Measurements from ENCODE around the gene SNRNP25. TPM values are rescaled to one million over a fixed set of nuclear protein-coding genes. Genes with fewer than 3 reads are reported as not detected.

SNRNP25 gene
- total RNA-seq, 1 donor from 2014 or later: 20.7 TPM

GRCh38 chr16:62283-62967 lies 8.8 kb downstream of the SNRNP25 start:
- DNase-seq (ENCODE audit: extremely low read depth, low read depth, low spot score): no peak

DNA sequence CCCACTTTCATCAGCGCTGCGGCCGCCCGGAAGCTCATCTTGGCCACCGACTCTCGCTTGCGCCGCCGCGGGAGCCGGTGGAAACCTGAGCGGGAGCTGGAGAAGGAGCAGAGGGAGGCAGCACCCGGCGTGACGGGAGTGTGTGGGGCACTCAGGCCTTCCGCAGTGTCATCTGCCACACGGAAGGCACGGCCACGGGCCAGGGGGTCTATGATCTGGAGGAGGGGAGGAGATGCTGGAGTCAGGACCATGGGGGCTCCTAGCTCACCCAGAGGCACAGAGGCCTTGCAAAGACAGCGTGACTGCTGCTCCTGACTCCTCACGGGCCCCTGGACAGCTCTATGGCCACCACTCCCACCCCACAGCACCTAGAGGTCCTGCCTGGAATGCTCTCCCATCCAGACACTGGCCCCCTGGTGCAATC lies 9.4 kb downstream of the SNRNP25 start:
- no peak for DNase-seq (ENCODE audit: extremely low read depth, low read depth, low spot score)

GRCh38 chr16:63466-63865 lies 9.8 kb downstream of the SNRNP25 start:
- DNase-seq (ENCODE audit: extremely low read depth, low read depth, low spot score): no peak

- DNase-seq (ENCODE audit: extremely low read depth, low read depth, low spot score): no peak
Measured at GRCh38 chr16:63998-64913, 10.6 kb downstream of the SNRNP25 start.

GRCh38 chr16:64914-65255 lies 11.3 kb downstream of the SNRNP25 start:
- no peak for DNase-seq (ENCODE audit: extremely low read depth, low read depth, low spot score)

GRCh38 chr16:65745-66144 lies 12.1 kb downstream of the SNRNP25 start:
- DNase-seq (ENCODE audit: extremely low read depth, low read depth, low spot score): no peak

GRCh38 chr16:66309-67182 lies 12.9 kb downstream of the SNRNP25 start:
- DNase-seq (ENCODE audit: extremely low read depth, low read depth, low spot score): no peak

DNA sequence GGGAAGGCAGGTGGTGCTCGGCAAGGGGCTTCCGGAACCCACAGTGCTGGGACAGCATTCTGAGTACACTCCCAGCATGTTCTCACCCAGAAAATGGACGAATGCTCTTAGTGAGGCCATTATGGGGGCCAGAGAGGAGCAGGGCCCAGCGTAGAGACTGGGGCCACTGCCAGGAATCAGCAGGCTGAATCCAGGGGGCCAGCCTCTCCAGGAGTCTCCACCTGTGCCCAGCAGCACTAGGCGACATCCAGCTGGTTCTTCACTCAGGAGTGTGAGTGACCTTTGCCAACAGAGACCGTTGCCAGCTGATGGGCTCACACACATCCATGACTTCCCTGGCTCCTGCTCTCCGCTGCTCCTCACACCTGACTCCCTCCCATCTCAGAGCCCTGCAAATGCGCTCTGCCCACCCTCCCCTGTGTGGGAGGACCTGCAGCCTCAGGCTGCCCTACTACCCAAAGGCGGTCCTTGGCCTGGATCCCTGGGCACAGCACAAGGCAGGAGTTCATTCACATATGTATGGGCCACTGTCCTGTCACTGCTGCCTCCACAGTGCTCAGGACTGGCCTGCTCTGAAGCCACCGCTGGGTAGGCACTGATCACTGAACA lies 13.7 kb downstream of the SNRNP25 start:
- DNase-seq (ENCODE audit: extremely low read depth, low read depth, low spot score): no peak

- no peak for DNase-seq (ENCODE audit: extremely low read depth, low read depth, low spot score)
Measured at GRCh38 chr16:67884-68789, 14.5 kb downstream of the SNRNP25 start.

- no peak for DNase-seq (ENCODE audit: extremely low read depth, low read depth, low spot score)
Measured at GRCh38 chr16:69181-69580, 15.6 kb downstream of the SNRNP25 start.

DNA sequence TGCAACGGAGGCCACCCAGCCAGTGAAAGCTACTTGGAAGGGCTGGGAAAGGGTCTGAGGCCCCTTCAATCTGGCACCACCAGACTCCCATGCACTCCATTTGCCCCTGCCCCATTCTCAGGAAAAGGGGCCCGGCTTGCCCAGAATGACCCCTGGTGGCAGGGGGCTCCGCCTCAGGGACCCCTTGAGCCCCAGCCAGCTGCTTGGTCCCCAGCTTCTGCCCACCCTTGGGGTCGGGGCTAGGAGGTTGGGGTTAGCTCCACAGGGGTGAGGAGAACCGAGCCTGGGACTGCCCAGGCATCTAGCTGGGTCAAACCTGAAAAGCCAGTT lies 17.5 kb downstream of the SNRNP25 start:
- DNase-seq (ENCODE audit: extremely low read depth, low read depth, low spot score): no peak

DNA sequence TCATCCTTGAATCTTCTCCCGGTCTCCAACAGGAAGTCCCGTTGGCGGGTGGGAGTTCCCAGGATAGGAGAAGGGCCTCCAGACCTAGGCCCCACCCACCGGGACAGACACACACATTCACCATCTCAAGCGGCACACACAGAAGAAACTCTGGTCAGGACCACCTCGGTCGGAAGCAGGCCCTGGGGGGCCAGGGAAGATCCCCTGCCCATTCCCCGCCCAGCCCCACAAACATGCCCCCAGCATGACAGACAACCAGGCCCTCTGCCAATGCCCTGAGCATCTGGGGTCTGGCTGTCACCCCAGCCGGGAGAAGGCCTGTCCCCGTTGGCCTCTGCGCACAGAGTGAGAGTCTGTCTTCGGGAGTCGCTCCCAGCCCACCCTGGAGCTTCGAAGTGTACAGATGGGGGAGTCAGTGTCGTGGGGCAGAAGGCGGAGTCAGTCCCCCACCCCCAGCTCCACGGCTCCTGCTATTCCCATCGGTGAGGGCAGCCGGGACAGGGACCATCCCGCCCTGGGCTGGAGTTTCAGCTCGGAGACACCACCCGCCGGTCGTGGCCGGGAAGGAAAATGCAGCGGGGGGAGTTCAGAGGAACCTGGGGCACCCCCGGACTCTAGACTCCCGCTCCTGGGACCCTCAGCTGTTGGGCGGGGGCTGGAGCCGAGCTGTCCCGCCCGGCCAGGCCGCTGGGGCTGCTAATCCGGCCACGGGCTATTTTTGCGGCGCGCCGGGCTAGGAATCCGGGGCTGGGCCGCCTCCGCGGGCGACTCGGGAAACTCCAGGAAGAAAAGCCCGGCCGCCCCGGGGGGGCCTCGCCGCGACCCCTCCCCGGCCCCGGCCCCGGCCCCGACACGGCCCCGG lies 18.1 kb downstream of the SNRNP25 start:
- DNase-seq (ENCODE audit: extremely low read depth, low read depth, low spot score): no peak

DNA sequence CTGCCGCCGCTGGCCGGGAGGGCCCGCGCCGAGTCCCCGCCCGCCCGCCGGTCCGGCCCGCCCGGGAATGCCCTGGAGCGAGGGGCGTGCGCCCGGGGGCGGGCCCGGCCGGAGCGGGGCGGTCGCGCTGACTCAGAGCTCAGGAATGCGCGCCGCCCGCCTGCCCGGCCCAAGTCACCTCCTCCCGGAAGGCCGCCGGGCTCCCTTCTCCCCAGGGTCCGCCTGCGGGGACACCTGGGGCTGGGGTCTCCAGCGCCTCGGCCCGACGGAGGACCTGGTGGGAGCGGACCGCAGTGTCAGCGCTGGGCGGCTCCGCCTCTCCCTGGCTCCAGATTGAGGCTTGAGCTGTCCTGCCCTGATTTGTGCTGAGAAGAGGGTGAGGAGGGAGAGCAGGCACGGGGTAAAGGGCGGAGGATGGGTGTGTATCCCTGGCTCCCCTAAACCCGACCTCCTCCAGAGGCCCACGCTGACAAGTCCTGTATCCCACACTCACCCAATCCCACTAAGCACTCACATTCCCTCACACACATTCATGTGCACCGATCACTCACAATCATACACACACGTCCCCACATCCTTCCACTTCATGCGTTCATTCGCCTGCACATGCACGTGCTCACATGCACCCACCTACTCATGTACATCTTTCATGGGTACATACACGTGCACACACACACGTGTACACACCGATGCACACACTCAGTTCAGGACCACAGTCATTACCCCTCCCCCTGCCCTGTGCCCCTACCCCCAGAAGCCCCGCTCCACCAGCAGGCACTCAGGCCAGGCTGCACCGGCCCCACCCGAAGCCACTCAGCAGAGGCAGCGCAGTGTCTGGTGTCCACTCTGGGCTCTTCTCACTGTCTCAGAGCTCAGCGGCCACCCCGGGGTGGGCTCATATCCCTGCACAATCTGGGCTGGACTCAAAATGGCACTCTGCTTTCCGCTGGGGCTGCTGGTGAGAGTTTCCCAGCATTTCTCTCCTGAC lies 19.2 kb downstream of the SNRNP25 start, which contains the start of gene RHBDF1:
Gene RHBDF1, minus strand, starts transcription at position 71 of the 988 bp plus-strand sequence. CDS start 7,616 bp downstream, outside the sequence.
- DNase-seq (ENCODE audit: extremely low read depth, low read depth, low spot score): no peak

DNA sequence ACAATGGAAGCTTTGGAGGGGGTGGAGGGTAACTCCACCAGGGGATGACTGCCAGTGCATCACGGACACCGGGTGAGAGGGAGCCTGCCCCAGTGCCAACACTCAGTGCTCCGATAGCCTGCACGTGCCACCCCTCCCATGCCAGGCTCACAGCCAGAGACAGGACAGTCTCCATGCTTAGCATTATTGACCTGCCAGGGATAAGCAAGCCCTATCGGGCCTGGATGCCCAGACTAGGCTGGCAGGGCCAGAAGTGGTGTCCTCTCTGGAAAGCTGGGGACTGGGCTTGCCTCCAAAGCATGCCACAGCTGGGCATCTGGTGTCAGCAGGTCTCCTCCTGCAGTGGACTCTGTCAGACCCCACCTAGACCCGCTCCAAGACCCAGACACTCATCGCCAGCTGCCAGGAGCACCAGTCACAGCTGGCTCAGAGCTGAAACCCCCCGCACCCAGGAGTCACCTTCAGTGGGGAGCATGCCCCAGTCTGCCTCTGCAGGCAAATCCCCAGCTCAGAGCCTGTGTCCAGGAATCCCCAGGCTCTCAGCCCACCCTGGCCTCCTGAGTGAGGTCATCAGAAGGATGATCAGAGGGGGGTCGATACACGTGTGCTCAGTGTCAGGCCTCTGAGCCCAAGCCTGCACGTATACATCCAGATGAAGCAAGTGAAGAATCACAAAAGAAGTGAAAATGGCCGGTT lies 20.6 kb downstream of the SNRNP25 start:
- DNase-seq (ENCODE audit: extremely low read depth, low read depth, low spot score): no peak

- no peak for DNase-seq (ENCODE audit: extremely low read depth, low read depth, low spot score)
Measured at GRCh38 chr16:74747-75334, 21.2 kb downstream of the SNRNP25 start.

Measured in glomerular endothelial cell (primary cell).